COLO668 (cell line): Measurements from ENCODE around the gene CRACR2A.

Experiments used
- DNase-seq: peaks from one replicate; lab custom pipeline; 2025; ENCODE audit not compliant: unreplicated experiment; lab: John Stamatoyannopoulos, UW

The CRACR2A gene

GRCh38 chr12:3622021-3622821 lies 130.7 kb downstream of the CRACR2A start:
- no peak for DNase-seq

DNA sequence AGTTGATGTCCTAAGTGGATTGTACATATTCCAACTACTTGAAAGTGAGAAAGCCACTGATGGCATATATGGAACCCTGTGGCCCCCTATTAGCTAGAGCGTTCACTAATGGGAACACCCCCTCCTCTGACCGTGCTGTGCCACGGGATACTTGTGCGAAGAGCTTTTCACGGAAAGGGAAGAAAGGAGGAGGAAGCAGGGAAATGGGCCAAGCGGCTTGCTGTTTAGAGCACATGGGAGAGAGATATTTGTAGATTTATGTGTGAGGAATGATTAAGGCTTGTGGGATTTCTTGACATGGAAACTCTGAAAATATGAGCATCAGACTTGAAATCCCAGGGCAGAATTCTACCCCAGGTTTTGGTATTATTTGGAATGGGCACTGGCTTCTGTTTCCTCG lies 132.1 kb downstream of the CRACR2A start:
- no peak for DNase-seq

DNA sequence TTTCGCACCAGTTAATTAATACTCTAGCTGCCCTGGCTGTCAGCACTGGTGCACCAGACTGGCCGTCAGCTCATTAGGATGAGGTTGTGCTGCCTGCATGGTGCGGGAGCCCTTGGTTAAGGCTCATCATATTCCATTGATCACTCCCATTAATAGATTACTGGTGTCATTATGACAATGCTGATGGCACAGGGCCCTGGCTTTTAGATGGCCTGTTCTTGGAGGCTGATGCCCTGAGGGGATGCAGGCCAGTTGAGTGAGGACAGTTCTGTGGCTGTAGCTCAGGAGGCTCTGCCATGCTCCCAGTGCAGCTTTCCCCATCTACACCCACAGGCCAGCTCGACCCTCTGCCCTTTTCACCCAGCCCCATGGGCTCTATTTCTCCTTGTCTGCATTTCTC lies 135.3 kb downstream of the CRACR2A start:
- DNase-seq, result no peak

- no peak for DNase-seq
These were observed 137.0 kb downstream of the CRACR2A start for GRCh38 chr12:3615862-3616261.

DNA sequence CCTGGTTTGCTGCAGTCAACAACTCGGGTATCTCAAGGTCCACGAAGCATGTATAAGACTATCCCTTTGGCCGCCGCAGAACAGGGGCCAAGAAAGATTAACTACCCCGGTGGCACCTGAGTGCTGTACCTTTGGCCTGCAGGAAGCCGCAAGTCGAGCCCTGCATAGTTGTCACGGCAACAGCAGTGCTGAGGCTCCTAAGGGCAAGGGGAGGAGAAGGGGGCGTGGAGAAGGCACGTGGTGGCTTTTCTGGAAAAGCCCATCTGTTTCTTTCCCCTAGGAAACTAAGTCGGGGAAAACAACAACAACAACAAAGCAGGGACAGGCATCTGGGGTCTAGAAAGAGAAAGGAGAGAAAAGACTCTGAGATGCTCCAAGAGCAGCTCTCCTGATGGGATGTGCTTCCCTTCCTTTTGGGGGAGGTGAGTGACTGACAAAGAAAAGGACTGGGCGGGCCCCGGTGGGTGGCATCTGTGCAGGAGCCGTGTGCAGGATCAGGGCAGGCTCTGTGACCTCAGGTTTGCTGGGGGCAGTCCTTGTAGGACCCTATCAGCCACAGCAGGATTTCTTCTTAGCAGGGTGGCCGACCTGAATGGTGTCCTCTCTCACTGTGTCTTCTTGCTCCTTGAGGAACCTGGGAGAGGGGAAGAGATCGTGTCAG lies 138.0 kb downstream of the CRACR2A start:
- no peak for DNase-seq

GRCh38 chr12:3613641-3614395 lies 139.1 kb downstream of the CRACR2A start:
- no peak for DNase-seq

GRCh38 chr12:3611860-3612703 lies 140.8 kb downstream of the CRACR2A start:
- no peak for DNase-seq

GRCh38 chr12:3607821-3608220 lies 145.1 kb downstream of the CRACR2A start:
- DNase-seq, result no peak

DNA sequence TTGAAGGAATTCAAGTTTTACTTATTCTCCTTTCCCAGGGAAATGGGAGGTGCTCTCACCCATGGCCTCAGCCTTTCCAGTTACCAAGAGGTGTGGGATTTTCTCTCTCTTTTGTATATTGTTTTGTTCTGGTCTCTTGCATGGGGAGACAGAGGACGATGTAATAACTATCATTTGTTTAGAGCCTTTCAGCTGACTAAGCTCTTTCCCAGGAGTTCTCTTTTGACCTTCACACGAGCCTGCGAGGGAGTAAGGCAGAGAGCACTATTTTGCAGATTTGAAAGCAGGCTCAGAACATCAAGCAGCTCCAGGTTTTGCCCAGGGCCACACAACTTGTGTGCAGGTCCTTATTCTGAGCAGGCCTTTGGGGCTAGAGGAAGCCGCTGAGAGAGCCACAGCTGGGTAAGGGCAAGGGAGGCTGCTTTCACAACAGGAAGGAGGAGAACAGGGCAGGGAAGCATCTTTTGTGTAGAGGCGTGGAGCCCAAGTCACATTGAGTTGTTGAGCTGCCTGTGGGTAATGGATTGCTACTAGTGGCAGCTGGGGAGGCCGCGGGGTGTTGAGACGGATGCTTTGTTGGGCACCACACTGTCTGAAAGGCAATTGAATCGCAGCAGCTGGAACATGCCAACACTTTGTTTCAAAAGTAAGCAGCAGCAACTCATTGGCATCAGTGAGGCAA lies 145.7 kb downstream of the CRACR2A start:
- DNase-seq, result no peak

- no peak for DNase-seq
These were observed 146.8 kb downstream of the CRACR2A start for GRCh38 chr12:3606128-3606527.

- no peak for DNase-seq
These were observed 147.2 kb downstream of the CRACR2A start for GRCh38 chr12:3605692-3606091.

GRCh38 chr12:3604748-3605586 lies 147.9 kb downstream of the CRACR2A start:
- peak; percentile 61 for DNase-seq

GRCh38 chr12:3604286-3604685 lies 148.6 kb downstream of the CRACR2A start:
- DNase-seq, result no peak

DNA sequence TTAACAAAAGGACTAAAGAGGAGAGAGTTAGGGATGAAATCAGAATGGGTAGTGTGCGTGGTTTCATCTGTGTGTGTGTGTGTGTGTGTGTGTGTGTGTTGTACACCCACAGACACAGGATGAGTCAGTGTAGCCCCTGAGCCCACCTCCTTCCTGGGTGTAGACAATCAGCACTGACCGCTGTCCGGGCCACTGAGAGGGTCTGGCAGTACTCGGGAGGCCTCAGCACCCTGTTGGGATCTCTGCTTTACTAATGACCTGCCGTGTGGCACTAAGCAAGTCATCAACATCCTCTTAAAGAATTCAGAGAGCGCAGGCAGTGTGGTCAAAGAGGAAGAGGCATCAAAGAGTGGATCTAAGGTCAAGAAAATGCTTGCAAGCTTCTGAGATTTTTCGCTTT lies 149.3 kb downstream of the CRACR2A start:
- DNase-seq, result no peak

DNA sequence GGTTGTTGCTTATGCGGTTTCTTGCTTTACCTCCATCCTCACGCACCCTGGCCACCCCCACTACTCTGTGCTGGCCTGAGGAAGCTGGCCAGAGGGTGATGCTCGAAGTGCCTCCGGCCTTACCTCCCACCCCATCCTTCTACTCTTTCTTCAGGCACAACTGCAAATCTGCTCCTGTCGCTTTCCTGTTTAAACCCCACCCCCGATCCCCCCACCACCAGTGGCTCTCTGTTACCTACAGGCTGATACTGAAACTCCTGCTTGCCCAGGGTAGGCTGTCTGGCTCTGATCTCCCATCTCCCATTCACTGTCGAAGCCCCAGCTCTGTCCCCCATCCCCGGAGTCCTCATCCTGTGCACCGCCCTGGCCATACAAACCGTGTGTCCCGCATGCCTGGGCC lies 150.4 kb downstream of the CRACR2A start:
- no peak for DNase-seq

- no peak for DNase-seq
These were observed 151.3 kb downstream of the CRACR2A start for GRCh38 chr12:3601461-3602150.

GRCh38 chr12:3600951-3601350 lies 152.0 kb downstream of the CRACR2A start:
- no peak for DNase-seq

DNA sequence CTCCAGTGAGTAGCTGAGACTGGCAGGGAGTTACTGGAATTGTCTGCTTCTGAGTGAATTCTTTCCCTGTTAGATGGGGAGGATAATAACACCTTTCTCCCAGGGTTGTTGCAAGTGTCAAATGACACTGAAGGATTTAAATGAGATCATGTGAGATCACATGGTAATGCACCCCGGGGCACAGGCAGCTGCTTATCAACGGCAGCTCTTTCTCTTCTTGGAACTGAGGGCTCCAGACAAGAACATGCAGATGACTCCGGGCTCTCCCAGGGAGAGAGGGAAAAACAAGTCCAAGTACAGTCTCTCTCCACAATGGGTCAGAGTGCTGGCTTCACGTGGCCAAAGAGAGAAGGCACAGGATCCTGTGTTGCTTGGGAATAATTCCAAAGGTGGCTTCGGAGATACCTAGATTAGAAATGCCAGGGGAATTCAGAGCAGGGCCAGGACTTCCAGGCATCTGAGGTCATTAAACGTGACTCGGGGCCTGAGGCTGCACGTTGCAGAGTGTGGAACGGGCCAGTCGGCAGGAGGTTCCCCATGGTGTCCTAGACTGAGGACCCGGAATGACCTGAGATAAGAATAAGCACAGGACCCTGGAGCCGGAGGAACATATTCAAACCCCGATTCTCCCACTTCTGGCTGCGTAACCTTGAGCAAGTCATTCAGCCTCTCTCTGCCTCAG lies 152.7 kb downstream of the CRACR2A start:
- no peak for DNase-seq
